Measurements from ENCODE around the gene TBX2. TPM values are rescaled to one million over a fixed set of nuclear protein-coding genes. Genes with fewer than 3 reads are reported as not detected.

TBX2 gene
- total and polyA plus RNA-seq, 12 donors: 2.4 to 22.1 (median 7.4) TPM

GRCh38 chr17:61382796-61383688 lies 16.6 kb upstream of the TBX2 start:
- Histone ChIP-seq H3K36me3 (replicated peaks in 1 of 2) (no peaks in the 10 kb centered on the region), H3K27me3 (no peaks in the 10 kb centered on the region), H3K9me3 (replicated peaks in 1 of 3) (no peaks in the 10 kb centered on the region), H3K4me3 (no peak overlapping the region), H3K4me1 (replicated peaks in 1 of 2) (no peaks in the 10 kb centered on the region), H3K27ac (no peak overlapping the region)
- 89 to 97% (median 94%) methylated on average over 11 to 16 of the region's 16 CpGs for WGBS, 4 donors
- TF ChIP-seq CTCF (IDR thresholded peaks at IDR 0.05) (no peak), POLR2A (IDR thresholded peaks at IDR 0.05) (no peak)
- DNase-seq: no peak
- intact Hi-C loops (cut with DNase I): no loop called here

DNA sequence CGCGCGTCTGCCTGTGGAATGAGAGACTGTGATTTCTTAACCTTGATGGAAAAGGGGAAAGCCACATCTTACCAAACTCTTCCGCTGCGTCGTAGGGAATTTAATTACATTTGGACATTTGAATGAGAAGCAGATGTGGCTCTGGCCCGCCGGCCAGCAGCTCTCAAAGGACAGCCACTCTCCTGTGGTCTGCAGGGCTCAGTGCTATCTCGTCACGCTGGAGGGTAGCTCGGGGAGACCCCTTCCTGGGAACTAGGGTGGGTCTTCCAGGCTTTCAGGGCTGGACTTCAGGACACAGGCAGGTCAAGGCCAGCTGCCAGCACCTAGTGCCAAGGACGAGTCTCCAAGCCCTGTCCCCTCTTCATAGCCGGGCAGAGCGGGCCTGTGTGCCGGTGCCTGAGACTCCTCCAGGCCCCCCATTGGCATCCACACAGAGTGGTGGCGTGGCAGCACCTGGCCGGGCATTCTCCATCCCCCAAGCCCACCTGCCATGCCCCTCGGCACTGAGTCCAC lies 15.9 kb upstream of the TBX2 start:
- Histone ChIP-seq H3K9me3 (replicated peaks in 1 of 3) (no peaks in the 10 kb centered on the region), H3K4me1 (replicated peaks in 1 of 2) (no peaks in the 10 kb centered on the region), H3K4me3 (no peak overlapping the region), H3K27ac (no peak overlapping the region), H3K27me3 (no peaks in the 10 kb centered on the region), H3K36me3 (replicated peaks in 1 of 2) (no peaks in the 10 kb centered on the region)
- TF ChIP-seq CTCF (IDR thresholded peaks at IDR 0.05) (no peak), POLR2A (IDR thresholded peaks at IDR 0.05) (no peak)
- intact Hi-C loops (cut with DNase I): no loop called here
- no peak for DNase-seq
- WGBS, 4 donors: 85 to 90% (median 88%) methylated on average over 11 to 18 of the region's 18 CpGs

DNA sequence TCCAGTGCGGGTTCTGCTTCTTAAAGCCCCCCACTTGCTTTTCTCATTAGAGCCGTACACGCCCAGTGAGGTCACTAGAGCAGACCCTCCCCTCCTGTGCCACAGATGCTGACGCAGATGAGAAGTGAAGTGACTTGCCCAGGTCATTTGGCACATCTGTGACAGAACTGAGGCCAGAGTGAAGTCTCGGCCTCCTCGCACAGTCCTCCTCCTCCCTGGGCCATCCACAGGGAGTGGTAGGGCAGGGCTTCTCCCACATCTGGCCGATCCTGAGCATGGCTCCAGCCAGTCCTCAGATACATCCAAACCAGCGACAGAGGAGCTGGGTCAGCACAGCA lies 15.3 kb upstream of the TBX2 start:
- intact Hi-C loops (cut with DNase I): no loop called here

More for the DNA sequence above, 15.3 kb upstream of the TBX2 start:
- no peaks in the 10 kb centered on the region for H3K4me1 ChIP-seq (replicated peaks in 1 of 2)
- DNase-seq: no peak
- no peaks in the 10 kb centered on the region for H3K36me3 ChIP-seq (replicated peaks in 1 of 2)
- no peak overlapping the region for H3K4me3 ChIP-seq
- TF ChIP-seq CTCF (IDR thresholded peaks at IDR 0.05) (no peak), POLR2A (IDR thresholded peaks at IDR 0.05) (no peak)
- no peak overlapping the region for H3K27ac ChIP-seq
- no peaks in the 10 kb centered on the region for H3K9me3 ChIP-seq (replicated peaks in 1 of 3)
- WGBS, 4 donors: 88 to 95% (median 91%) methylated on average over 6 to 8 of the region's 8 CpGs
- H3K27me3 ChIP-seq: no peaks in the 10 kb centered on the region

Data from adrenal gland (tissue), 12 donors.